H1 (cell line): Measurements from ENCODE around the gene BTBD9. TPM values are rescaled to one million over a fixed set of nuclear protein-coding genes. Genes with fewer than 3 reads are reported as not detected.

Experiments used
- BACH1 ChIP-seq: IDR thresholded peaks from 2 replicates; pipeline ENCODE4 v1.6.1; 2012; ENCODE audit warnings: low read length, improper control_type of control experiment
- CHD7 ChIP-seq: fragments of 300-600 bp; sonication (generic); IDR thresholded peaks from 2 replicates; pipeline ENCODE4 v1.7.1; 2012; ENCODE audit warnings: low read length, moderate library complexity, mild to moderate bottlenecking, inconsistent platforms; ENCODE audit not compliant: insufficient replicate concordance
- EGR1 ChIP-seq: IDR thresholded peaks from 2 replicates; pipeline ENCODE4 v1.6.1; 2011; ENCODE audit warnings: low read depth, low read length, borderline replicate concordance
- KDM4A ChIP-seq: IDR thresholded peaks from one replicate; pipeline ENCODE4 v1.7.1; 2012; ENCODE audit warnings: low read depth, mild to moderate bottlenecking, moderate library complexity, low read length, inconsistent platforms; ENCODE audit not compliant: severe bottlenecking
- MAFK ChIP-seq: IDR thresholded peaks from 2 replicates; pipeline ENCODE4 v1.6.1; 2012; ENCODE audit warnings: low read depth, mild to moderate bottlenecking, improper control_type of control experiment, low read length
- polyA plus RNA-seq, 7 experiments: library from polyadenylated mRNA; depleted of rRNA in 3 of 7; stranded (reverse) in 5 of 7; unstranded in 2 of 7; fragments of >200 nt in 5 of 7; fragments of 200-250 nt in 2 of 7; gene quantifications; 1 replicate in 5 of 7; 2 replicates in 1 of 7; 4 replicates in 1 of 7; pipeline versions ENCODE4 v1.2.1 to v1.2.3, GENCODE V29; 2011 to 2013; ENCODE audit warnings: missing spikeins in 2 of 7, mixed read lengths in 2 of 7
- total RNA-seq: library from RNA; stranded (reverse); fragmentation: NEBNext Ultra II Directional; extraction: Animal tissue kit (Norgen Biotek cat#: 25700); gene quantifications from 2 replicates; pipeline ENCODE4 v1.2.1, GENCODE V29; 2021

The BTBD9 gene
- total and polyA plus RNA-seq, 2 of the 8 experiments (the other 6 are each of a cell fraction or from before 2014, with no cell fraction given) = 0.92 to 4.1 TPM

GRCh38 chr6:38533064-38533463 lies 106.7 kb downstream of the BTBD9 start (continued):
- no peak for TF ChIP-seq MAFK
- TF ChIP-seq CHD7 = no peak
- no peak for TF ChIP-seq KDM4A
- no peak for TF ChIP-seq EGR1
- TF ChIP-seq BACH1 = no peak
